Small intestine (tissue), 7 donors: ENCODE data around the gene QRICH1. TPM values are rescaled to one million over a fixed set of nuclear protein-coding genes. Genes with fewer than 3 reads are reported as not detected.
"Not testable (repeated sequence)": the region's sequence is repeated elsewhere in the genome, so short reads cannot be mapped to it uniquely, and the experiment has no call there.

Source experiments
- DNase-seq, 2 donors: peaks; one replicate each; pipeline versions ENCODE4 v3.0.0 to v3.0.0-alpha.2; 2013
- FAIRE-seq: peaks from 2 replicates; lab custom pipeline; 2012; peaks lifted over from hg19 to GRCh38; lab: Jason Lieb, UNC
- H3K27ac ChIP-seq, 3 donors: one replicate each; pipeline ENCODE4 v1.5.1; 2013; ENCODE audit warnings: low read length in 2 of 3, mild to moderate bottlenecking in 2 of 3, control low read depth in 1 of 3, inconsistent platforms in 1 of 3, low read depth in 1 of 3, moderate library complexity in 1 of 3
- H3K27me3 ChIP-seq, 3 donors: one replicate each; pipeline ENCODE4 v1.6.1; 2013; ENCODE audit warnings: low read length in 3 of 3, inconsistent platforms in 1 of 3; ENCODE audit not compliant: control insufficient read depth in 3 of 3, insufficient read depth in 3 of 3
- H3K36me3 ChIP-seq, 3 donors: one replicate each; pipeline ENCODE4 v1.6.1; 2013; ENCODE audit warnings: low read length in 3 of 3, inconsistent platforms in 1 of 3, low read depth in 1 of 3, mild to moderate bottlenecking in 1 of 3, moderate library complexity in 1 of 3; ENCODE audit not compliant: control insufficient read depth in 3 of 3, insufficient read depth in 2 of 3
- H3K4me1 ChIP-seq, 3 donors: one replicate each; pipeline ENCODE4 v1.6.1; 2013; ENCODE audit warnings: low read length in 2 of 3, inconsistent platforms in 1 of 3, low read depth in 1 of 3, mild to moderate bottlenecking in 1 of 3, moderate library complexity in 1 of 3; ENCODE audit not compliant: control insufficient read depth in 3 of 3, insufficient read depth in 2 of 3
- H3K4me3 ChIP-seq, 3 donors: one replicate each; pipeline ENCODE4 v1.5.1; 2013; ENCODE audit warnings: low read length in 3 of 3, control low read depth in 1 of 3, inconsistent platforms in 1 of 3, low read depth in 1 of 3, mild to moderate bottlenecking in 1 of 3, moderate library complexity in 1 of 3
- H3K9me3 ChIP-seq, 2 donors: one replicate each; pipeline ENCODE4 v1.6.1; 2013; ENCODE audit warnings: low read depth in 1 of 2, low read length in 1 of 2; ENCODE audit not compliant: control insufficient read depth in 2 of 2, insufficient read depth in 1 of 2
- WGBS, 3 donors: extraction: QIAGEN DNeasy Blood & Tissue Kit; methylation state at CpG; one replicate each; pipeline ENCODE4 v1.1.7; 2013; 5-methylcytosine and 5-hydroxymethylcytosine counted together
- polyA plus RNA-seq, 4 donors: library from polyadenylated mRNA; stranded (reverse) in 3 of 4; unstranded in 1 of 4; fragments of 200-250 nt in 3 of 4; fragments of 120-200 nt in 1 of 4; gene quantifications; one replicate each; pipeline versions ENCODE4 v1.2.1 to v1.2.3, GENCODE V29; 2013
- donor health status: healthy with polysubstance abuse.
- donor health status: control.
- donor health status: control.
- donor health status: Bipolar disorder and iron deficiency.
- donor health status: healthy.

The QRICH1 gene
- polyA plus RNA-seq, 4 donors: 27.9 to 57.8 (median 38.8) TPM

GRCh38 chr3:49008627-49009026, 85.2 kb downstream of the QRICH1 start:
- peaks cover 0 to 68% (median 2%) of the 10 kb centered on the region in 3 donors for H3K36me3 ChIP-seq
- WGBS, 3 donors: 84 to 92% (median 87%) methylated on average over 5 of the region's 5 CpGs
- not testable (repeated sequence) for FAIRE-seq

GRCh38 chr3:49007771-49008528, 85.9 kb downstream of the QRICH1 start:
- peaks cover 0 to 68% (median 2%) of the 10 kb centered on the region in 3 donors for H3K36me3 ChIP-seq
- no peaks in the 10 kb centered on the region for H3K27me3 ChIP-seq
- H3K4me3 ChIP-seq: peak overlapping the region; percentile 58 to 92 (median 72)
- DNase-seq (peak; percentile 92 to 93), FAIRE-seq (no peak)
- WGBS, 3 donors: 10 to 17% (median 12%) methylated on average over 31 to 41 of the region's 41 CpGs
- H3K27ac ChIP-seq: peak overlapping the region; percentile 94 to 96 (median 95)
- H3K9me3 ChIP-seq: no peaks in the 10 kb centered on the region
- H3K4me1 ChIP-seq: peaks cover 0 to 26% (median 0%) of the 10 kb centered on the region in 3 donors

More at GRCh38 chr3:49008627-49009026, 85.2 kb downstream of the QRICH1 start:
- DNase-seq, H3K9me3 ChIP-seq, H3K27me3 ChIP-seq: not testable (repeated sequence)
- Histone ChIP-seq H3K27ac (peak overlapping the region; percentile 46 to 95 (median 53)), H3K4me1 (peaks cover 0 to 26% (median 0%) of the 10 kb centered on the region in 3 donors), H3K4me3 (peak overlapping the region in 2 of 3 donors; percentile 72 to 92)

GRCh38 chr3:49007068-49007770, 86.7 kb downstream of the QRICH1 start, which contains the start of gene WDR6:
WDR6 (plus strand) TSS chr3:49007391; CDS start chr3:49007432, 41 bp downstream.
- Histone ChIP-seq H3K4me1 (peaks cover 0 to 26% (median 0%) of the 10 kb centered on the region in 3 donors), H3K27me3 (no peaks in the 10 kb centered on the region), H3K27ac (peak within 1 kb of the TSS; percentile 94 to 96 (median 95)), H3K4me3 (peak within 1 kb of the TSS; percentile 63 to 92 (median 72)), H3K9me3 (no peaks in the 10 kb centered on the region), H3K36me3 (peaks cover 0 to 68% (median 2%) of the 10 kb centered on the region in 3 donors)
- WGBS, 3 donors: 0% methylated on average over 58 to 65 of the region's 65 CpGs
- no peak for FAIRE-seq
- peak; percentile 97 to 99 for DNase-seq

GRCh38 chr3:49006408-49007067, 87.3 kb downstream of the QRICH1 start:
- Histone ChIP-seq H3K4me3 (peak overlapping the region; percentile 63 to 92 (median 72)), H3K27ac (peak overlapping the region; percentile 46 to 96 (median 95)), H3K27me3 (no peaks in the 10 kb centered on the region), H3K4me1 (peaks cover 0 to 29% (median 0%) of the 10 kb centered on the region in 3 donors), H3K36me3 (peaks cover 0 to 68% (median 0%) of the 10 kb centered on the region in 3 donors), H3K9me3 (no peaks in the 10 kb centered on the region)
- WGBS, 3 donors: 2 to 6% (median 4%) methylated on average over 32 of the region's 32 CpGs
- FAIRE-seq (no peak), DNase-seq (peak; percentile 18 to 62)

DNA sequence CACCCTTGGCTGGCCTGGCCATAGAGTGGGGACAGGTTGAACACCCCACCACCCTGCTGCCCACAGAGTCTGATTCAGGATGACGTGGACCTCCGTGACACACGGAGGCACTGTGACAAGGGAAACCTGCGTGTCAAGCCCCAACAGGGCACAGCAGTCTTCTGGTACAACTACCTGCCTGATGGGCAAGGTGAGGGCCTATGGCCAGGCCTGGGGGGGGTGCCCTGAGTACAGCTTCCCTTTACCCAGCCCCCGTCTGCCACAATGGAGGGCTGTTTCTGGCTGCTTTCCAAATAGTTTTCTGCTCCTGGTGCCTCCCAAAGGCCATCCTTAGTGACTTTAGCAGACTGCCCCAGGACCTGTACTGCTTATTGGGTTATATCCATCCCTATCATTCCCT, 87.9 kb downstream of the QRICH1 start:
- Histone ChIP-seq H3K36me3 (peaks cover 0 to 68% (median 0%) of the 10 kb centered on the region in 3 donors), H3K27ac (peak overlapping the region in 2 of 3 donors; percentile 95 to 96), H3K27me3 (no peaks in the 10 kb centered on the region), H3K9me3 (no peaks in the 10 kb centered on the region), H3K4me3 (peak overlapping the region in 2 of 3 donors; percentile 72 to 92), H3K4me1 (peaks cover 0 to 34% (median 0%) of the 10 kb centered on the region in 3 donors)
- WGBS, 3 donors: 95 to 100% (median 98%) methylated on average over 5 of the region's 5 CpGs
- no peak for FAIRE-seq
- no peak for DNase-seq

GRCh38 chr3:49005303-49005680, 88.6 kb downstream of the QRICH1 start:
- no peak for FAIRE-seq
- Histone ChIP-seq H3K9me3 (no peaks in the 10 kb centered on the region), H3K4me1 (peaks cover 0 to 41% (median 0%) of the 10 kb centered on the region in 3 donors), H3K36me3 (peaks cover 0 to 69% (median 0%) of the 10 kb centered on the region in 3 donors), H3K27ac (no peak overlapping the region), H3K4me3 (no peak overlapping the region), H3K27me3 (no peaks in the 10 kb centered on the region)
- WGBS, 3 donors: 94 to 100% (median 98%) methylated on average over 3 of the region's 3 CpGs
- DNase-seq: no peak

DNA sequence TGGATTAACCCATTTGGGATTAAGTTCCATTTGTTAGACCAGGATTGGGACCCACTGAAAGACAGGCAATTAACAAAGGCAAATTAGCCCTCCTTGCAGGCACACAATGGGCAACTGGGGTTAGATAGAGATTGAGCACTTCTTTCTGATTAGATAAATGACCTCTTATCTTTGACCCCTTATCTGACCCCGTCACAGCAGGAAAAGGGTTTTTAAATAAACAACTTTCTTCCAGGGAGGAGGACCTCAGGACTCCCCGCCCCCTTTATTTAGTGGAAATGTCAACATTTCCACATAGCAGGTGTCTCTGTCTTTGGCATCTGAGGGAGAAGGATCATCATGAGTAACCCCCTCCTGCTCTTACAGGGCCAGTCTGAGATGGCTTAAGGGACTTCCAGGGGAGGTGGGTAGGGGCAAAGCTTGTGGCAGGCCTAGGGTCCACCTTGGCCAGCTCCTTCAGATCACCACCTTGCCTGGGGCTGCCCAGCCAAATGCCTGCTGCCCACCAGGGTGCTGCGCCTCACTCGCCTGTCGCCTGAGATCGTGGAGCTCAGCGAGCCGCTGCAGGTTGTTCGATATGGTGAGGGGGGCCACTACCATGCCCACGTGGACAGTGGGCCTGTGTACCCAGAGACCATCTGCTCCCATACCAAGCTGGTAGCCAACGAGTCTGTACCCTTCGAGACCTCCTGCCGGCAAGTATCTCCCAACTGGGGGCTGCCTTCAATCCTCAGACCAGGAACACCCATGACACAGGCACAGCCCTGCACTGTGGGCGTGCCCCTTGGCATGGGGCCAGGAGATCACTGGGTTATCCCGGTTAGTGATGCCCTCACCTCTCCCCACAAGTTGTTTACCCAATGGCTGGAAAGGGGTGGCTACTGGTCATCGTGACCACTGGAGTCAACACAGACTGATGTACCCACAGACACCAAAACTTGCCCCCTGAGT, 89.2 kb downstream of the QRICH1 start:
- Histone ChIP-seq H3K27ac (no peak overlapping the region), H3K9me3 (no peaks in the 10 kb centered on the region), H3K4me1 (peaks cover 0 to 48% (median 0%) of the 10 kb centered on the region in 3 donors), H3K36me3 (peaks cover 0 to 64% (median 0%) of the 10 kb centered on the region in 3 donors), H3K27me3 (no peaks in the 10 kb centered on the region), H3K4me3 (no peak overlapping the region)
- 73 to 82% (median 82%) methylated on average over 16 of the region's 16 CpGs for WGBS, 3 donors
- FAIRE-seq (no peak), DNase-seq (peak; percentile 65 to 67)
